MM.1S (cell line): ENCODE results near the gene RIPOR3.

Experiments used
- DNase-seq: peaks from one replicate; pipeline ENCODE4 v3.0.0-alpha.2; 2015
- H2AFZ ChIP-seq: fragments of 300-600 bp; sonication (generic); 2 replicates; pipeline ENCODE4 v1.6.0; 2016; ENCODE audit warnings: antibody characterized with exemption, low read length
- H3F3A ChIP-seq: fragments of 300-600 bp; sonication (generic); 2 replicates; pipeline ENCODE4 v1.6.1; 2016; ENCODE audit warnings: mild to moderate bottlenecking, antibody characterized with exemption, low read length, moderate library complexity, mixed read lengths; ENCODE audit not compliant: insufficient read depth
- H3K27ac ChIP-seq: fragments of 300-600 bp; sonication (generic); 2 replicates; pipeline ENCODE4 v1.5.1; 2016; ENCODE audit warnings: mild to moderate bottlenecking, low read length
- H3K27me3 ChIP-seq: fragments of 300-600 bp; sonication (generic); replicated peaks from 2 replicates; pipeline ENCODE4 v1.6.0; 2016; ENCODE audit warnings: low read length; ENCODE audit not compliant: insufficient read depth
- H3K36me3 ChIP-seq: fragments of 300-600 bp; sonication (generic); replicated peaks from 2 replicates; pipeline ENCODE4 v1.6.1; 2016; ENCODE audit warnings: mild to moderate bottlenecking, low read length, mixed read lengths; ENCODE audit not compliant: insufficient read depth
- H3K4me1 ChIP-seq: fragments of 300-600 bp; sonication (generic); 2 replicates; pipeline ENCODE4 v1.6.1; 2016; ENCODE audit warnings: low read length, mixed read lengths
- H3K4me2 ChIP-seq: fragments of 300-600 bp; sonication (generic); 2 replicates; pipeline ENCODE4 v1.6.0; 2016; ENCODE audit warnings: low read depth, low read length
- H3K4me3 ChIP-seq: fragments of 300-600 bp; sonication (generic); 2 replicates; pipeline ENCODE4 v1.5.1; 2016; ENCODE audit warnings: low read length, mixed read lengths
- H3K79me2 ChIP-seq: fragments of 300-600 bp; sonication (generic); 2 replicates; pipeline ENCODE4 v1.6.1; 2016; ENCODE audit warnings: mixed run types, low read length, mixed read lengths
- H3K9ac ChIP-seq: fragments of 300-600 bp; sonication (generic); 2 replicates; pipeline ENCODE4 v1.6.1; 2016; ENCODE audit warnings: low read length, mixed read lengths
- H3K9me2 ChIP-seq: fragments of 300-600 bp; sonication (generic); replicated peaks from 2 replicates; pipeline ENCODE4 v1.6.1; 2016; ENCODE audit warnings: mild to moderate bottlenecking, low read length, mixed read lengths; ENCODE audit not compliant: insufficient read depth
- H3K9me3 ChIP-seq: fragments of 300-600 bp; sonication (generic); replicated peaks from 2 replicates; pipeline ENCODE4 v1.6.1; 2016; ENCODE audit warnings: mild to moderate bottlenecking, low read length, mixed read lengths; ENCODE audit not compliant: insufficient read depth
- H4K20me1 ChIP-seq: fragments of 300-600 bp; sonication (generic); 2 replicates; pipeline ENCODE4 v1.6.1; 2016; ENCODE audit warnings: mild to moderate bottlenecking, low read length, moderate library complexity, mixed read lengths; ENCODE audit not compliant: insufficient read depth
- EZH2 ChIP-seq: fragments of 300-600 bp; sonication (generic); optimal IDR thresholded peaks from 2 replicates; pipeline ENCODE3; 2017; ENCODE audit warnings: low read depth, mild to moderate bottlenecking, antibody characterized with exemption, low read length, mixed read lengths
- EZH2phosphoT487 ChIP-seq: fragments of 300-600 bp; sonication (generic); IDR thresholded peaks from 2 replicates; pipeline ENCODE4 v1.6.1; 2018; ENCODE audit warnings: antibody characterized with exemption, low read length
- TF ChIP-seq, protein P1 (sequence below): fragments of 300-600 bp; sonication (generic); IDR thresholded peaks from 2 replicates; pipeline ENCODE4 v1.5.1; 2016; ENCODE audit warnings: antibody characterized with exemption, low read length, mixed read lengths

RIPOR3 gene

DNA sequence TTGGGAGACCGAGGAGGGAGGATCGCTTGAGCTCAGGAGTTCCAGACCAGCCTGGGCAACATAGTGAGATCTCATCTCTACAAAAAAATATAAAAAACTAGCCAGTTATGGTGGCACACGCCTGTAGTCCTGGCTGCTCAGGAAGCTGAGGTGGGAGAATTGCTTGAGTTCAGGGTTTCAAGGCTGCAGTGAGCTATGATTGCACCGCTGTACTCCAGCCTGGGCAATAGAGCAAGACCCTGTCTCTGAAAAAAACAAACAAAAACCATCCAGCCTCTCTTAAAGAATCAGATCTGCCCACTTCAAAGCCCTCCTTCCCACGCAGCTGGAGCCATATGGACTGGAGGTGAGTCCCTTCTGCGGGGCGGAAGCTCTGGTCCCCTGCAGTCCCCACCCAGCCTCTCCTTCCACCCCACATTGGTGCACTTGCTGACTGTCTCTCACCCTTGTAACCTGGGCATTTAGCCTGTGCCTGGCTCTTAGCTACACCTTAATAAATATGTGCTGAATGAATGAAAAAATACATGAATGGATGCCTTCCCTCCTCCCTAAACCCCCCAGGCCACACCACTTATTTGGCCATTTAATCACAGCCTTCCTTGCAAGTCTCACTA is 32.9 kb upstream of the RIPOR3 start:
- no peaks in the 10 kb centered on the region for H4K20me1 ChIP-seq
- no peaks in the 10 kb centered on the region for H3K27me3 ChIP-seq
- H3K27ac ChIP-seq, result no peak overlapping the region
- no peaks in the 10 kb centered on the region for H3K9me2 ChIP-seq
- no peak overlapping the region for H2AFZ ChIP-seq
- no peaks in the 10 kb centered on the region for H3K9me3 ChIP-seq
- H3K9ac ChIP-seq, result no peak overlapping the region
- H3K4me3 ChIP-seq, result no peak overlapping the region
- H3K4me2 ChIP-seq, result no peak overlapping the region
- DNase-seq, result no peak
- H3K4me1 ChIP-seq, result no peaks in the 10 kb centered on the region
- H3K79me2 ChIP-seq, result no peaks in the 10 kb centered on the region
- no peak for TF ChIP-seq EZH2phosphoT487
- TF ChIP-seq EZH2, result no peak
- TF ChIP-seq, protein P1, sequence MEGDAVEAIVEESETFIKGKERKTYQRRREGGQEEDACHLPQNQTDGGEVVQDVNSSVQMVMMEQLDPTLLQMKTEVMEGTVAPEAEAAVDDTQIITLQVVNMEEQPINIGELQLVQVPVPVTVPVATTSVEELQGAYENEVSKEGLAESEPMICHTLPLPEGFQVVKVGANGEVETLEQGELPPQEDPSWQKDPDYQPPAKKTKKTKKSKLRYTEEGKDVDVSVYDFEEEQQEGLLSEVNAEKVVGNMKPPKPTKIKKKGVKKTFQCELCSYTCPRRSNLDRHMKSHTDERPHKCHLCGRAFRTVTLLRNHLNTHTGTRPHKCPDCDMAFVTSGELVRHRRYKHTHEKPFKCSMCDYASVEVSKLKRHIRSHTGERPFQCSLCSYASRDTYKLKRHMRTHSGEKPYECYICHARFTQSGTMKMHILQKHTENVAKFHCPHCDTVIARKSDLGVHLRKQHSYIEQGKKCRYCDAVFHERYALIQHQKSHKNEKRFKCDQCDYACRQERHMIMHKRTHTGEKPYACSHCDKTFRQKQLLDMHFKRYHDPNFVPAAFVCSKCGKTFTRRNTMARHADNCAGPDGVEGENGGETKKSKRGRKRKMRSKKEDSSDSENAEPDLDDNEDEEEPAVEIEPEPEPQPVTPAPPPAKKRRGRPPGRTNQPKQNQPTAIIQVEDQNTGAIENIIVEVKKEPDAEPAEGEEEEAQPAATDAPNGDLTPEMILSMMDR, result no peak
- H3F3A ChIP-seq, result no peaks in the 10 kb centered on the region
- H3K36me3 ChIP-seq, result no peaks in the 10 kb centered on the region

DNA sequence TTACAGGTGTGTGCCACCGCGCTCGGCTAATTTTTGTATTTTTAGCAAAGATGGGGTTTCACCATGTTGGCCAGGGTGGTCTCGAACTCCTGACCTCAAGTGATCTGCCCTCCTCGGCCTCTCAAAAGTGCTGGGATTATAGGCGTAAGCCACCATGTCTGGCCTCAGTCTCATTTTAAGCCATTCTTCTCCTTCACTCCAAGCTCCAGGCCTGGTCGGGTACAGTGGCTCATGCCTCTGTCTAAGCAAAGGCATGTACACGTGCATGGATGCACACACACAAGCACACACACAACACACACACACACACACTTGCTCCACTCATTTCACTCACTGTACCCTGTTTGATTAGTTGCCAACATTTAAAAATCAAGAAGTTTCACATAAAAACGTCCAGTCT is 32.3 kb upstream of the RIPOR3 start:
- DNase-seq, result no peak
- H3K27ac ChIP-seq, result no peak overlapping the region
- no peak overlapping the region for H2AFZ ChIP-seq
- H3K4me3 ChIP-seq, result no peak overlapping the region
- H3K4me1 ChIP-seq, result no peaks in the 10 kb centered on the region
- H3F3A ChIP-seq, result no peaks in the 10 kb centered on the region
- no peaks in the 10 kb centered on the region for H3K9me2 ChIP-seq
- no peaks in the 10 kb centered on the region for H3K27me3 ChIP-seq
- H3K9ac ChIP-seq, result no peak overlapping the region
- H3K36me3 ChIP-seq, result no peaks in the 10 kb centered on the region
- H3K79me2 ChIP-seq, result no peaks in the 10 kb centered on the region
- H4K20me1 ChIP-seq, result no peaks in the 10 kb centered on the region
- no peaks in the 10 kb centered on the region for H3K9me3 ChIP-seq
- TF ChIP-seq, protein P1, result no peak
- TF ChIP-seq EZH2 (no peak), EZH2phosphoT487 (no peak)
- H3K4me2 ChIP-seq, result no peak overlapping the region

DNA sequence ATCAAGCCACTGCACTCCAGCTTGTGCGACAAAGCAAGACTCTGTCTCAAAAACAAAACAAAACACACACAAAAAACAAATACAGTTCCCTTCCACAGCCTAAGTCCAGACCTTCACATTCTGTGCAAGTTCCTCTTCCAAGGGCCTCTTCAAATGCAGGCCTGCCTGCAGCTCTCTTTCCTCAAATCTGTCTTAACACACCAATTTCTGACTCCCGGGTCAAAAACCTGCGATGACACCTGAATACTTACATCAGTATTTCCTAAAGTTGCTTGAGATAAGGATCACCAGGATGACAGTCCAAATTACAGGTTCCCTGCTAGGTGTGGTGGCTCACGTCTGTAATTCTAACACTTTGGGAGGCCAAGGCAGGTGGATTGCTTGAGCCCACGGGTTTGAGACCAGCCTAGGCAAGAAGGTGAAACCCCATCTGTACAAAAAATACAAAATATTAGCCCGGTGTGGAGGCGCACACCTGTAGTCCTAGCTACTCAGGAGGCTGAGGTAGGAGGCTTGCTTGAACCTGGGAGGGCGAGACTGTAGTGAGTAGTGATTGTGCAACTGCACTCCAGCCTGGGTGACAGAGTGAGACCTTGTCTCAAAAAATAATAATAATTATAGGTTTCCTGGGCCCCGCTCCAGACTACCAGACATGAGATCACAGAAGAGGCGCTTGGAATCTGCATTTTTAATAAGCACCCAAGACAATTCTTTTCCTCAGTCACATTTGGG is 31.2 kb upstream of the RIPOR3 start:
- Histone ChIP-seq H3K9me2 (no peaks in the 10 kb centered on the region), H3K9me3 (no peaks in the 10 kb centered on the region), H3K79me2 (no peaks in the 10 kb centered on the region), H2AFZ (no peak overlapping the region), H3K4me1 (no peaks in the 10 kb centered on the region), H3K36me3 (no peaks in the 10 kb centered on the region), H3K27me3 (no peaks in the 10 kb centered on the region), H3K4me3 (no peak overlapping the region), H3K27ac (no peak overlapping the region), H4K20me1 (no peaks in the 10 kb centered on the region), H3K4me2 (no peak overlapping the region), H3F3A (no peaks in the 10 kb centered on the region), H3K9ac (no peak overlapping the region)
- no peak for DNase-seq
- TF ChIP-seq EZH2 (no peak), EZH2phosphoT487 (no peak)
- TF ChIP-seq, protein P1, result no peak
